Measurements from ENCODE around the gene VTI1A.
"Not testable (repeated sequence)": the region's sequence is repeated elsewhere in the genome, so short reads cannot be mapped to it uniquely, and the experiment has no call there.

Gene VTI1A

GRCh38 chr10:112589081-112589480 lies 142.1 kb downstream of the VTI1A start:
- no peak for ATAC-seq

GRCh38 chr10:112590786-112591185 lies 143.8 kb downstream of the VTI1A start:
- not testable (repeated sequence) for ATAC-seq

GRCh38 chr10:112593023-112593422 lies 146.0 kb downstream of the VTI1A start:
- no peak for ATAC-seq

- no peak for ATAC-seq
These were observed 154.4 kb downstream of the VTI1A start for GRCh38 chr10:112601214-112602090.

GRCh38 chr10:112603062-112603461 lies 156.0 kb downstream of the VTI1A start:
- ATAC-seq, result no peak

GRCh38 chr10:112605063-112605462 lies 158.0 kb downstream of the VTI1A start:
- no peak for ATAC-seq

GRCh38 chr10:112607506-112607905 lies 160.5 kb downstream of the VTI1A start:
- no peak for ATAC-seq

GRCh38 chr10:112613620-112614019 lies 166.6 kb downstream of the VTI1A start:
- ATAC-seq, result no peak

- no peak for ATAC-seq
These were observed 167.1 kb downstream of the VTI1A start for GRCh38 chr10:112614072-112614471.

GRCh38 chr10:112614586-112614985 lies 167.6 kb downstream of the VTI1A start:
- ATAC-seq, result no peak

- no peak for ATAC-seq
These were observed 168.3 kb downstream of the VTI1A start for GRCh38 chr10:112615269-112615668.

GRCh38 chr10:112616647-112617046 lies 169.6 kb downstream of the VTI1A start:
- no peak for ATAC-seq

GRCh38 chr10:112618814-112619213 lies 171.8 kb downstream of the VTI1A start:
- ATAC-seq, result no peak

- no peak for ATAC-seq
These were observed 172.5 kb downstream of the VTI1A start for GRCh38 chr10:112619556-112619955.

- no peak for ATAC-seq
These were observed 175.8 kb downstream of the VTI1A start for GRCh38 chr10:112622786-112623185.

GRCh38 chr10:112624546-112625048 lies 177.6 kb downstream of the VTI1A start:
- ATAC-seq, result no peak

GRCh38 chr10:112628951-112629609 lies 182.1 kb downstream of the VTI1A start:
- no peak for ATAC-seq

GRCh38 chr10:112631501-112632400 lies 184.7 kb downstream of the VTI1A start:
- ATAC-seq, result no peak

- ATAC-seq, result no peak
These were observed 187.2 kb downstream of the VTI1A start for GRCh38 chr10:112634096-112634830.

GRCh38 chr10:112637901-112638300 lies 190.9 kb downstream of the VTI1A start:
- no peak for ATAC-seq

GRCh38 chr10:112639298-112639697 lies 192.3 kb downstream of the VTI1A start:
- ATAC-seq, result no peak

- no peak for ATAC-seq
These were observed 193.6 kb downstream of the VTI1A start for GRCh38 chr10:112640638-112641037.
